OCI-M1 (cell line): ENCODE results near the gene DDR2.
"Not testable (repeated sequence)": the region's sequence is repeated elsewhere in the genome, so short reads cannot be mapped to it uniquely, and the experiment has no call there.

Experiments used
- DNase-seq: peaks from one replicate; lab custom pipeline; 2025; lab: John Stamatoyannopoulos, UW

Gene DDR2

GRCh38 chr1:162724583-162725120 lies 92.4 kb downstream of the DDR2 start:
- no peak for DNase-seq

- no peak for DNase-seq
Measured at GRCh38 chr1:162725301-162725837, 93.1 kb downstream of the DDR2 start.

GRCh38 chr1:162726555-162726954 lies 94.3 kb downstream of the DDR2 start:
- no peak for DNase-seq

GRCh38 chr1:162727493-162727892 lies 95.2 kb downstream of the DDR2 start:
- not testable (repeated sequence) for DNase-seq

- peak; percentile 32 for DNase-seq
Measured at GRCh38 chr1:162728573-162728972, 96.3 kb downstream of the DDR2 start.

GRCh38 chr1:162729195-162729774 lies 97.0 kb downstream of the DDR2 start:
- DNase-seq, result not testable (repeated sequence)

- no peak for DNase-seq
Measured at GRCh38 chr1:162732094-162732493, 99.8 kb downstream of the DDR2 start.

GRCh38 chr1:162732566-162733335 lies 100.5 kb downstream of the DDR2 start:
- no peak for DNase-seq

- DNase-seq, result no peak
Measured at GRCh38 chr1:162733336-162733590, 101.0 kb downstream of the DDR2 start.

- DNase-seq, result no peak
Measured at GRCh38 chr1:162734047-162734446, 101.8 kb downstream of the DDR2 start.

- DNase-seq, result no peak
Measured at GRCh38 chr1:162736184-162736583, 103.9 kb downstream of the DDR2 start.

GRCh38 chr1:162736633-162737067 lies 104.4 kb downstream of the DDR2 start:
- no peak for DNase-seq

- DNase-seq, result no peak
Measured at GRCh38 chr1:162740755-162741154, 108.5 kb downstream of the DDR2 start.

- DNase-seq, result no peak
Measured at GRCh38 chr1:162741574-162741973, 109.3 kb downstream of the DDR2 start.

- not testable (repeated sequence) for DNase-seq
Measured at GRCh38 chr1:162746264-162746942, 114.1 kb downstream of the DDR2 start.

GRCh38 chr1:162753001-162753658 lies 120.9 kb downstream of the DDR2 start:
- DNase-seq, result no peak

GRCh38 chr1:162753998-162754585 lies 121.8 kb downstream of the DDR2 start:
- DNase-seq, result no peak

- no peak for DNase-seq
Measured at GRCh38 chr1:162755306-162755705, 123.0 kb downstream of the DDR2 start.

GRCh38 chr1:162756523-162756922 lies 124.3 kb downstream of the DDR2 start:
- no peak for DNase-seq

- no peak for DNase-seq
Measured at GRCh38 chr1:162757476-162757875, 125.2 kb downstream of the DDR2 start.

- DNase-seq, result no peak
Measured at GRCh38 chr1:162765788-162766187, 133.5 kb downstream of the DDR2 start.
